Kidney epithelial cell (primary cell): Measurements from ENCODE around the gene IFT81. TPM values are rescaled to one million over a fixed set of nuclear protein-coding genes. Genes with fewer than 3 reads are reported as not detected.
"Not testable (repeated sequence)": the region's sequence is repeated elsewhere in the genome, so short reads cannot be mapped to it uniquely, and the experiment has no call there.

Experiments
- DNase-seq: peaks from one replicate; pipeline ENCODE4 v3.0.0-alpha.2; 2010; ENCODE audit warnings: low read depth
- H3K27me3 ChIP-seq: 2 replicates; pipeline ENCODE4 v1.6.0; 2011; ENCODE audit warnings: low read length; ENCODE audit not compliant: control insufficient read depth, insufficient read depth
- H3K36me3 ChIP-seq: 2 replicates; pipeline ENCODE4 v1.5.1; 2011; ENCODE audit warnings: low read length; ENCODE audit not compliant: control insufficient read depth, insufficient read depth
- H3K4me3 ChIP-seq: 2 replicates; pipeline ENCODE4 v1.5.1; 2011; ENCODE audit warnings: low read depth, mild to moderate bottlenecking, control low read depth, low read length
- CTCF ChIP-seq: IDR thresholded peaks from 2 replicates; pipeline ENCODE4 v1.5.1; 2011; ENCODE audit warnings: mild to moderate bottlenecking, moderate library complexity, low read length, control low read depth, inconsistent platforms; ENCODE audit not compliant: insufficient read depth, poor library complexity, severe bottlenecking
- total RNA-seq: library from RNA; depleted of rRNA; stranded (reverse); fragments of >200 nt; gene quantifications from 2 replicates; pipeline ENCODE4 v1.2.3, GENCODE V29; 2015

The IFT81 gene
- total RNA-seq, 1 donor from 2014 or later, result 6.9 TPM

- H3K27me3 ChIP-seq, result no peaks in the 10 kb centered on the region
- H3K4me3 ChIP-seq, result no peak overlapping the region
- no peaks in the 10 kb centered on the region for H3K36me3 ChIP-seq
- no peak for DNase-seq
- no peak for TF ChIP-seq CTCF
Observed at GRCh38 chr12:110112335-110112660, 11.9 kb upstream of the IFT81 start.

GRCh38 chr12:110114528-110114937 is 9.6 kb upstream of the IFT81 start:
- Histone ChIP-seq H3K36me3 (no peaks in the 10 kb centered on the region), H3K4me3 (no peak overlapping the region), H3K27me3 (no peaks in the 10 kb centered on the region)
- no peak for TF ChIP-seq CTCF
- DNase-seq, result no peak

DNA sequence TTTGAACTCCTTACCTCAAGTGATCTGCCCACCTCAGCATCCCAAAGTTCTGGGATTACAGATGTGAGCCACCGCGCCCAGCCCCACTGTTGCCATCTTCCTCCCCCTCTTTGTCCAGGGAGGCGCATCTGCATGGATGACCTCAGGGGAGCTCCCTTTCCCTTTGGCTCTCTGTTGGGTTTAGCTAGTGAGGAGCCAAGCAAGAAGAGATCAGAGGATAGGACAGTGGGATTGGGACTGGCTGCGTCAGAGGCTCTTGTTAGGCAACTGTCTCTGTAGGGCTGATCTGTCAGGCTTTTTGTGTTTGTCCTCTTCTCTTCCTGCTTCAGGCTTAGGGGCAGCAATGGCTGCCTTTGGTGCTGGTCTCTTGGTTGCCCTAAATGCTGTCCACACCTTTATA is 8.5 kb upstream of the IFT81 start:
- Histone ChIP-seq H3K36me3 (no peaks in the 10 kb centered on the region), H3K27me3 (no peaks in the 10 kb centered on the region), H3K4me3 (no peak overlapping the region)
- no peak for DNase-seq
- TF ChIP-seq CTCF, result no peak

- no peak for DNase-seq
- no peaks in the 10 kb centered on the region for H3K36me3 ChIP-seq
- no peak for TF ChIP-seq CTCF
- no peak overlapping the region for H3K4me3 ChIP-seq
- no peaks in the 10 kb centered on the region for H3K27me3 ChIP-seq
Observed at GRCh38 chr12:110116623-110117022, 7.5 kb upstream of the IFT81 start.

DNA sequence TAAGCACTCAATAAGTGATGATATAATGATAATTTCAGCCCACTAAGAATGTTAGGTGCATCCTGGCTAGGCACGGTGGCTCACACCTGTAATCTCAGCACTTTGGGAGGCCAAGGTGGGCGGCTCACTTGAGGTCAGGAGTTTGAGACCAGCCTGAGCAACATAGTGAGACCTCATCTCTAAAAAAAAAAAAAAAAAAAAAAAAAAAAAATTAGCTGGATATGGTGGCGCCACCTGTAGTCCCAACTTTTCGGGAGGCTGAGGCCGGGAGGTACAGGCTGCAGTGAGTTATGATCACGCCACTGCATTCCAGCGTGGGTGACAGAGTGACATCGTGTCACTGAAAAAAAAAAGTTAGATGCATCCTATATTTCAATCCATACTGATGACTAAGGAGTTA is 6.9 kb upstream of the IFT81 start:
- not testable (repeated sequence) for H3K27me3 ChIP-seq, H3K36me3 ChIP-seq, DNase-seq

GRCh38 chr12:110117956-110118685 is 6.0 kb upstream of the IFT81 start:
- DNase-seq, result no peak
- Histone ChIP-seq H3K4me3 (no peak overlapping the region), H3K27me3 (no peaks in the 10 kb centered on the region), H3K36me3 (no peaks in the 10 kb centered on the region)
- TF ChIP-seq CTCF, result no peak

More for the DNA sequence above, 6.9 kb upstream of the IFT81 start:
- not testable (repeated sequence) for H3K4me3 ChIP-seq
